HL-60/S4 (cell line): ENCODE results near the gene COX5A.
"Not testable (repeated sequence)": the region's sequence is repeated elsewhere in the genome, so short reads cannot be mapped to it uniquely, and the experiment has no call there.

Experiments used
- in situ Hi-C: fragments of 300-500 bp; cut with MboI; formaldehyde crosslinking; loops from 2 replicates; pipeline ENCODE4 v1.14.3; 2022; ENCODE audit warnings: low sequenced_read_pairs

COX5A gene

DNA sequence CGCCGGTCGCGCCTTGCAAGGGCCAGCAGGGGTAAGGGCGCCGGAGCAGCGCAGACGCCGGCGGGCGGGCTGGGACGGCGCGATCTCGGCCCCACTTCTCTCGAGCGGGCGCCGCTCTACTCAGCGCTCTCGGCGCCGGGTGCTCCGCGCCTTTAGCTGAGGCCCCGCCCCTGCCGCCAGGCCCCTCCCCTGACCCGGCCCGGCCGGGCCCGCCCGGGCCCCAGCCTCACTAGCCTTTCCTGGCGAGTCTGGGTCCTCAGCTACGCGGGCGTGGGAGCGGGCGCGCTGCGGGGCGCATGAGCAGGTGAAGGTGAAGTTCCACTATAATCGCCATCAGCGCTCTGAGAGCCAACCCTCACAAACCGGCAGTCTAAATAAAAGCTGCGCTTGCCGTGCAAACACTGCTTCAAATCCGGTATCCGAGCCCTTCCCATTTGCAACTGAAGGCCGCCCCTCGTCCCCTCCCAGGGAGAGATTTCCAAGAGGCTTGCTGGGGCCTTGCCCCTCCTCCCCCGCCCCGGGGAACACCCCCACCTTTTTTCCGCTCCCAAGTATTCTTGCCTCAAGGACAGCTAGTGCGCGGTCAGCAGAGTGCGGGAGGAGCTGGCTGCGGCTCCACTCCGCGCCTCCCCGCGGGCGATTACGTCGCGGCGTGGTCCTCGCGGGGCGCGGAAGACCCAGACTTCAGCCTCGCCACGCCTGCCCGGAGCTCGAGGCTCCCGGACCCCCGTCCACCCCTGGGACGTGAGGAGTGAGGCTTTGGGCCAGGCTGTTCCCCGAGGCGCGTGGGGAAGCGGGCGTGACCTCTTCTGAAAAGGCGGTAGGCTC, 19.0 kb upstream of the COX5A start, which contains the start of gene RPP25:
Gene RPP25, minus strand, starts transcription at position 125 of the 828 bp plus-strand sequence. CDS start 189 bp downstream, outside the sequence.
- in situ Hi-C loops, result loop anchor here (25.0 kb wide), 1 partner anchor 570 kb away; no protein-coding TSS in a partner anchor

DNA sequence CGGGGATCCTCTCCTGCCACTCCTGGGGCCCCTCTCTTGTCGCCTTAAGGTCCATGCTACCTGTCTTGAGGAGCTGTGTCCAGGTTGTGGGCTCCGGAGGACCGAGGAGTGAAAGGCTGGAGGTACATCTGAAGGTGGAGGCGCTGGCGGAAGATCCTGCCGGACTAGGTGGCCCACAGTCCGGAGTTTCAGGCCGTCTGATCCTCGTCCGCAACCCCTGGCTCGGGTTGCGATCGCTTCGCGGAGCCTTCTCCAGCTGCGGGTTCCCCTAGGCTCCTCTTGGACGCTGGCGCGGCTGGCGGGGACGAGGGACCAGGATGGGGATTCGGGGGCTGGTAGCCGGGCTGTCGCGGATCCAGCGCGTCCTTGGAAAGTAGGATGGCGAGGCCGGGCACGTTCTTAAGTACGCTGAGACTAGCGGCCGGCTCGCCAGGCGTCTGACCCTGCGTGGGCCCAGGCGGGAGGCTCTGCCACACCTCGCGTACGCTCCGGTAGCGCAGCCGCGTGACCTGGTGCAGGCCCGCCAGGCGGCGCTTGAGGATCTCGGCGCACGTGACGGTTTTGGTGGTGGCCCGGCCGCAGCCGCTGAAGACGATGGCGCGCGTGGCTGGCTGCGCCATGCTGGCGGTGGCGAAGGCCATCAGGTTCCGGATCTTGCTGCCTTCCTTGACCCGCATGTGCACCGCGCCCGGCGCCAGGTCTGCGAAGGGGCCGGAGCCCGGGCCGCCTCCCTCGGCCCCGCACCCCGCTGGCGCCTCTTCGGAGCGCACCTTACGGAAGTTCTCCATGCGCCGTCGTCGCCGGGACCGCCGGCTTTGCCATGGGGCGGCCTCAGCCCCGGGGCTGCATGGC, 18.1 kb upstream of the COX5A start:
- in situ Hi-C loops, result loop anchor here (25.0 kb wide), 1 partner anchor 569 kb away; no protein-coding TSS in a partner anchor

GRCh38 chr15:74955017-74955416, 17.1 kb upstream of the COX5A start:
- in situ Hi-C loops, result loop anchor here (25.0 kb wide), 1 partner anchor 568 kb away; no protein-coding TSS in a partner anchor

DNA sequence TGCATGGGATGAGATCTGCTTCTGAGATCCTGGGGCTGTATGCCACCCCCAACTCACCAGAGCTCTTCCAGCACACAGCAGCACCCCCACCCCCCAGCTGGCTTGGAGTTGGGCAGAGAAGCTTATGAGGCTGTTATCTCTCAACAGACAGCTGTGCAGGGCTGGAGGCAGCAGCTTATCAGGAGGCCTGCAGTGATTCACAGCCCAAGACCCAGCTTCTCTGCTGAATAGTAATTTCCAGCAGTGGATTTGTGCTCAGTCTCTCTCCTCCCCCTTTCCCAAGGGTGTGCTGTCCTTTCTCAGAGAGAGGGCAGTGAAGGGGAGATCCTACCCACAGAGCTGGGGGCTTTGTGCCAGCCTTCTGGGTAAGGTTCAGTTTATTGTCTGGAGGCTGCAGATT, 16.6 kb upstream of the COX5A start:
- in situ Hi-C loops, result loop anchor here (25.0 kb wide), 1 partner anchor 567 kb away; no protein-coding TSS in a partner anchor

DNA sequence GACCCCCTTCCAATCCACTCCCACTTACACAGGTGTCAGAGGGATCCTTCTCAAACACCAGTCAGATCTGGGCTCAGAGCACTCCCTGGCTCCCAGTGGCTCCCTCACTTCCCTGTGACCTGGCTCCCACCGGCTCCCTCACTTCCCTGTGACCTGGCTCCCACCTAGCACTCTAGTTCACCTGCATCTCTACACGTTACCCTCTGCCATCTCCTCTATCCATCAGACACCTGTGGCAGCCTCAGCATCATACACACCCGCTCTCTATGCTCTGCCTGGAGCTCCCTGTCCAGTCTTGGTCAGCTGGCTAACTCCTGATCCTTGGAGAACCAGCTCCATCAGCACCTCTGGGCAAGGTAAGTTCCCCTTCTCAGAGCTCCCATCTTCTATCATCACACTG, 13.1 kb upstream of the COX5A start:
- in situ Hi-C loops, result loop anchor here (25.0 kb wide), 1 partner anchor 564 kb away; no protein-coding TSS in a partner anchor

GRCh38 chr15:74950078-74950908, 12.4 kb upstream of the COX5A start:
- in situ Hi-C loops, result loop anchor here (25.0 kb wide), 1 partner anchor 563 kb away; no protein-coding TSS in a partner anchor

DNA sequence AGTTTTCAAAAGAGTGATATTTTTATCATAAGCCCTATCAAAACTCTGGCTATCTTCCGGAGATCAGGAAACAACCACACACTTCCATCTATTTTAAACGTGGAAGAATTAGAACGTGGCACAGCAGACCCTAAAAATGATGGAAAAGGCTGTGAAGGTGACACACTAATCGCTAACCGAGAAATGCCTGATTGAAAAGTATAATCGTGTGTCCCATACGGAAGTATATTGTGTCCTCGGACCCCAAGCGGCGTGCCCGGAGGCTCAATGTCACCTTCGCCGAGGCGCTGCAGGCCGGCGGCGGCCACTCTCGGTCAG, 642 bp downstream of the COX5A start:
- in situ Hi-C loops, result no loop called here

DNA sequence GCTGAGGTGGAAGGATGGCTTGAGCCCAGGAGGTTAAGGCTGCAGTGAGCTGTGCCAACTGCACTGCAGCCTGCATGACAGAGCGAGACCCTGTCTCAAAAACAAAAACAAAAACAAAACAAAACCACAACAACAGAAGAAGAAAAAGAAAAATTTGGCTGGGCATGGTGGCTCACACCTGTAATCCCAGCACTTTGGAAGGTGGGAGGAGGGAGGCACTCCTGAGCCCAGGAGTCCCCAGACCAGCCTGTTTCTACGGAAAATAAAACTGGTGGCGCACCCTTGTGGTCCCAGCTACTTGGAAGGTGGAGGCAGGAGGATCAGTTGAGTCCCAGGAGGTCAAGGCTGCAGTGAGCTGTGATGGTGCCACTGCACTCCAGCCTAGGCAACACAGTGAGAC, 2.7 kb downstream of the COX5A start:
- in situ Hi-C loops, result not testable (repeated sequence)

GRCh38 chr15:74933573-74933972, 4.3 kb downstream of the COX5A start:
- in situ Hi-C loops, result no loop called here

DNA sequence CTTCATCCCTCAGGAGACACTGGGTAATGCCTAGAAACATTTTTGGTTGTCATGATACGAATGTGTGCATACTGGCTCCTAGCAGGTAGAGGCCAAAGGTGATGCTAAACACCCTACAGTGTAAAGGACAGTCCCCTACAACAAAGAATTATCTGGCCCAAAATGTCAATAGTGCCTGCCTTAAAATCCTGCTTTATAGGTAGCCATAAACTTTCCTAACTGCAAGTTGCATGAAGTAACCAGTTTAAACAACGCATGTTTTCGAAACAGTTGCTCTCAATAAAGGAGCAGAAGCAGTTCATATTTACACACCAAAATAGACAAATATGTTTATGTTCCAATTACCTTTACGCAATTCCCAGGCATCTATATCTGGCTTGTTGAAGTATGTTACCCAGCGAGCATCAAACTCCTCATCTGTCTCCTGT, 9.1 kb downstream of the COX5A start:
- in situ Hi-C loops, result no loop called here

- in situ Hi-C loops, result no loop called here
Observed at GRCh38 chr15:74924525-74924924, 13.3 kb downstream of the COX5A start.

DNA sequence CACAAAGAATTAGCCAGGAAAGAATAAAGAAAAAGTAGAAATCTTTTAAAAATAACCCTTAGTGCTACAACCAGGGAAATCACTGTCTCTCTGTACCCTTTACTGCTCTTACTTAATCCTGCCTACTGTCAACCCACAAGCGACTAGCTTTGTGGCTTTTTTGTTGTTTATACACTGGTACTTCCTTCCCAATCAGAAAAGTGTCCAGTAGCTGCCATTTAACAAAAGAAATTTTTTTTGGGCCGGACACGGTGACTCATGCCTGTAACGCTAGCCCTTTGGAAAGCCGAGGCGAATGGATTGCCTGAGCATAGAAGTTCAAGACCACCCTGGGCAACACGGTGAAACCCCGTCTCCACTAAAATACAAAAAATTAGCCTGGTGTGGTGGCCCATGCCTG, 17.4 kb downstream of the COX5A start:
- in situ Hi-C loops, result no loop called here

GRCh38 chr15:74917676-74918075, 20.2 kb downstream of the COX5A start:
- in situ Hi-C loops, result no loop called here

DNA sequence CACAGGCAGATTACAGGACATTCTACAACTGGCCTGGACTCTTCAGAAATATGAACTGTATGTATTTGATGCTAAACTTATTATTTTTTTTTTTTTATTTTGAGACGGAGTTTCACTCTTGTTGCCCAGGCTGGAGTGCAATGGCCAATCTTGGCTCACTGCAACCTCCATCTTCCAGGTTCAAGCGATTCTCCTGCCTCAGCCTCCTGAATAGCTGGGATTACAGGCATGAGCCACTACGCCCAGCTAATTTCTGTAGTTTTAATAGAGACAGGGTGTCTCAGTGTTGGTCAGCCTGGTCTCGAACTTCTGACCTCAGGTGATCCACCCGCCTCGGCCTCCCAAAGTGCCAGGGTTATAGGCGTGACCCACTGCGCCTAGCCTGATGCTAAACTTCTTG, 24.1 kb downstream of the COX5A start:
- in situ Hi-C loops, result not testable (repeated sequence)

DNA sequence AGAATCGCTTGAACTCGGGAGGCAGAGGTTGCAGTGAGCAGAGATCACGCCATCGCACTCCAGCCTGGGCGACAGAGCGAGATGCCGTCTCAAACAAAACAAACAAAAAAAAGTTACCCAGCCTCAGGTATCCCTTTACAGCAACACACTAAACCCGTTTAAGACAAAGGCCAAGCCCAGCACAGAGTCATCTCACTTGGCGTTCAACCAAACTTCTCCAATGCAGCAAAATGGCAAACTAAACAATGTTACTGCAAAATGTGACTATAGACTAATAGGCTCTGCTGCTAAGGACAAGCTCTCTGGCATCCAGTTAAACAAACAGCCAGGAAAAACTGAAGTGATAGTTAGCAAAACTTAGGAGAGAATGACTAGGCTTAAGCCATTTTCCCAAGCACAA, 24.8 kb downstream of the COX5A start:
- in situ Hi-C loops, result no loop called here

GRCh38 chr15:74908635-74909034, 29.2 kb downstream of the COX5A start:
- in situ Hi-C loops, result no loop called here

DNA sequence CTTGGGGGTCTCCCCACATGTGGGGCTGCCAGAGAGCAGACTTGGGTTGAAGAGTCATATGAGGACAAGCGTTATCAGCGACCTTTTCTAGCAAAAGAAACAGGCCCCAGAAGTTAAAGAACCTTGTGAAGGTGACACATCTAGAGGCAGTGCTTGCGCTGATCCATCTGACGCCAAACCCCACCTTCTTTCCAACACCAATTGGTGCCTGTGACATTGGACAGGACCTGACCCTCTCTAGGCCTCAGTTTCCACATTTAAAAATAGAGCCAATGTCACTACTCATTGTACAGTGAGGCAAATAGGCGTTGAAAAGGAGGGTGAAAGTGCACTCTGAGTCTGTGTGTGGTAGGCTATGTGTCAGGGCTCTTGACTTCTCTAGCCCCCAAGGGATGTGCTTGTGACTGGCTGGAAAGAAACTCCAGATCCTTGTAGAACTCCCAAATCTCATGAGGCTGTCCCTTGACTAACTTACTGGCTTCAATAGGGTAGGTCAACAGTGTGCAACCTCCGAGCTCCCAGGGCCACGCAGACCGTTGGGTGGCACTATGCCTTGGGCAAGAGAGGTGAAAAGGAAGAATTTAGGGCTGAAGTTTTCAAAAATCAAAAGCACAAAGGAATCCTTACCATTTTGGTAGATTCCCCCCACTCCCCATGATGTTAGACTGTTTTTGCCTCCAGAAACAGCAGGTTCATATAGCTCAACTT, 30.6 kb downstream of the COX5A start:
- in situ Hi-C loops, result no loop called here

- in situ Hi-C loops, result no loop called here
Observed at GRCh38 chr15:74906450-74907162, 31.3 kb downstream of the COX5A start, which contains the start of gene FAM219B. Gene FAM219B, minus strand, starts transcription at chr15:74906851. Its CDS starts 51 bp downstream, at chr15:74906800.

DNA sequence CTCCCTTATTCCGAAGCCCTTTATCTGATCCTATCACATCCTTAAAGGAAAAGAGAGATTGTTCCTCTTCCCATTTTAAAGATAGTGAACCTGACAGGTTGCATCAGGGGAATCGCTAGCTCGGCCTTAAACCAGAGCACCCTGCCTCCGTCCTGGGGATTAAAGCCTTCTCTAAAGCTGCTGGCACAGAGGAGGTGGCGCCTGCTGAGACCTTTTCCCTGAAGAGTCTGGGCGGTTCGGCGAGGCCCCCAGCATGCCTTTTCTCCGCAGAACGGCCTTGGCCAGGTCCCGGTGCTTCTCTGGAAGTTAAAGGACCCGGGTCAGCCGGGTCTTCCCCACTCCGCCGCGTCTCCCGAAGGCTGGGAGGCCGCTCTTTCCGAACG, 31.8 kb downstream of the COX5A start:
- in situ Hi-C loops, result no loop called here
